Activated naive CD8-positive, alpha-beta T cell (primary cell): Measurements from ENCODE around the gene CXCR2.
"Not testable (repeated sequence)": the region's sequence is repeated elsewhere in the genome, so short reads cannot be mapped to it uniquely, and the experiment has no call there.

ENCODE experiments used
- H3K27ac Mint-ChIP-seq: one replicate; pipeline ENCODE4 v1.8.0; 2021; ENCODE audit warnings: mixed read lengths
- H3K27me3 Mint-ChIP-seq: one replicate; pipeline ENCODE4 v1.8.0; 2021; ENCODE audit warnings: mixed read lengths
- H3K36me3 Mint-ChIP-seq: one replicate; pipeline ENCODE4 v1.8.0; 2021; ENCODE audit warnings: mixed read lengths
- H3K4me1 Mint-ChIP-seq: one replicate; pipeline ENCODE4 v1.8.0; 2021; ENCODE audit warnings: low read depth, mixed read lengths
- H3K4me3 Mint-ChIP-seq: one replicate; pipeline ENCODE4 v1.8.0; 2021; ENCODE audit warnings: mild to moderate bottlenecking, mixed read lengths
- H3K9me3 Mint-ChIP-seq: one replicate; pipeline ENCODE4 v1.8.0; 2021; ENCODE audit warnings: low read depth, mixed read lengths

CXCR2 gene

GRCh38 chr2:218125626-218126080 is at the start of gene CXCR2:
TSS of gene CXCR2 (plus strand) at chr2:218126028. CDS start at chr2:218134802, 8,774 bp downstream.
- Mint-ChIP-seq H3K4me3 (no peak within 1 kb of the TSS), H3K27ac (no peak within 1 kb of the TSS), H3K36me3 (peaks cover 10% of the 10 kb centered on the region), H3K9me3 (peaks cover 11% of the 10 kb centered on the region), H3K27me3 (peaks cover 3% of the 10 kb centered on the region), H3K4me1 (peaks cover 5% of the 10 kb centered on the region)

- no peaks in the 10 kb centered on the region for H3K9me3 Mint-ChIP-seq
- no peak overlapping the region for H3K27ac Mint-ChIP-seq
- peaks cover 2% of the 10 kb centered on the region for H3K27me3 Mint-ChIP-seq
- no peaks in the 10 kb centered on the region for H3K36me3 Mint-ChIP-seq
- H3K4me1 Mint-ChIP-seq = no peaks in the 10 kb centered on the region
- no peak overlapping the region for H3K4me3 Mint-ChIP-seq
These were observed 48.2 kb upstream of the CXCR2 start for GRCh38 chr2:218077464-218078216.

GRCh38 chr2:218079943-218080913 is 45.6 kb upstream of the CXCR2 start:
- Mint-ChIP-seq H3K4me3 (no peak overlapping the region), H3K27ac (no peak overlapping the region), H3K4me1 (no peaks in the 10 kb centered on the region), H3K36me3 (no peaks in the 10 kb centered on the region), H3K9me3 (no peaks in the 10 kb centered on the region), H3K27me3 (peaks cover 1% of the 10 kb centered on the region)

GRCh38 chr2:218081063-218081462 is 44.8 kb upstream of the CXCR2 start:
- Mint-ChIP-seq H3K9me3 (no peaks in the 10 kb centered on the region), H3K27ac (no peak overlapping the region), H3K36me3 (no peaks in the 10 kb centered on the region), H3K4me1 (no peaks in the 10 kb centered on the region), H3K27me3 (peaks cover 1% of the 10 kb centered on the region), H3K4me3 (no peak overlapping the region)

GRCh38 chr2:218081695-218082094 is 44.1 kb upstream of the CXCR2 start:
- Mint-ChIP-seq H3K4me1 (no peaks in the 10 kb centered on the region), H3K36me3 (peaks cover 4% of the 10 kb centered on the region), H3K4me3 (no peak overlapping the region), H3K9me3 (peaks cover 5% of the 10 kb centered on the region), H3K27ac (no peak overlapping the region), H3K27me3 (peaks cover 1% of the 10 kb centered on the region)

- Mint-ChIP-seq H3K27me3 (peaks cover 1% of the 10 kb centered on the region), H3K9me3 (peaks cover 5% of the 10 kb centered on the region), H3K36me3 (peaks cover 4% of the 10 kb centered on the region), H3K4me3 (no peak overlapping the region), H3K4me1 (no peaks in the 10 kb centered on the region), H3K27ac (no peak overlapping the region)
These were observed 43.1 kb upstream of the CXCR2 start for GRCh38 chr2:218082586-218083351.

- H3K9me3 Mint-ChIP-seq = peaks cover 5% of the 10 kb centered on the region
- H3K27me3 Mint-ChIP-seq = peaks cover 1% of the 10 kb centered on the region
- no peak overlapping the region for H3K27ac Mint-ChIP-seq
These were observed 42.5 kb upstream of the CXCR2 start for GRCh38 chr2:218083352-218083676.

GRCh38 chr2:218086478-218086877 is 39.4 kb upstream of the CXCR2 start:
- Mint-ChIP-seq H3K9me3 (peaks cover 5% of the 10 kb centered on the region), H3K36me3 (peaks cover 4% of the 10 kb centered on the region), H3K27ac (no peak overlapping the region), H3K4me1 (no peaks in the 10 kb centered on the region), H3K27me3 (peaks cover 4% of the 10 kb centered on the region), H3K4me3 (no peak overlapping the region)

More at GRCh38 chr2:218083352-218083676, 42.5 kb upstream of the CXCR2 start:
- Mint-ChIP-seq H3K4me1 (no peaks in the 10 kb centered on the region), H3K4me3 (no peak overlapping the region), H3K36me3 (peaks cover 4% of the 10 kb centered on the region)

- Mint-ChIP-seq H3K4me3 (no peak overlapping the region), H3K4me1 (no peaks in the 10 kb centered on the region)
These were observed 36.6 kb upstream of the CXCR2 start for GRCh38 chr2:218089259-218089658.

GRCh38 chr2:218091746-218092145 is 34.1 kb upstream of the CXCR2 start:
- H3K9me3 Mint-ChIP-seq = no peaks in the 10 kb centered on the region
- no peak overlapping the region for H3K4me3 Mint-ChIP-seq
- H3K27ac Mint-ChIP-seq = no peak overlapping the region
- H3K36me3 Mint-ChIP-seq = no peaks in the 10 kb centered on the region
- peaks cover 3% of the 10 kb centered on the region for H3K27me3 Mint-ChIP-seq
- no peaks in the 10 kb centered on the region for H3K4me1 Mint-ChIP-seq

More at GRCh38 chr2:218089259-218089658, 36.6 kb upstream of the CXCR2 start:
- H3K9me3 Mint-ChIP-seq = peaks cover 5% of the 10 kb centered on the region
- H3K27ac Mint-ChIP-seq = no peak overlapping the region
- H3K36me3 Mint-ChIP-seq = peaks cover 4% of the 10 kb centered on the region
- peaks cover 3% of the 10 kb centered on the region for H3K27me3 Mint-ChIP-seq

GRCh38 chr2:218093879-218094278 is 31.9 kb upstream of the CXCR2 start:
- Mint-ChIP-seq H3K4me1 (no peaks in the 10 kb centered on the region), H3K27ac (no peak overlapping the region), H3K36me3 (no peaks in the 10 kb centered on the region), H3K27me3 (peaks cover 3% of the 10 kb centered on the region), H3K4me3 (no peak overlapping the region), H3K9me3 (no peaks in the 10 kb centered on the region)

GRCh38 chr2:218095853-218096252 is 30.0 kb upstream of the CXCR2 start:
- Mint-ChIP-seq H3K9me3 (no peaks in the 10 kb centered on the region), H3K36me3 (no peaks in the 10 kb centered on the region), H3K4me3 (no peak overlapping the region), H3K4me1 (no peaks in the 10 kb centered on the region), H3K27me3 (peaks cover under 1% of the 10 kb centered on the region), H3K27ac (no peak overlapping the region)

GRCh38 chr2:218097975-218098374 is 27.9 kb upstream of the CXCR2 start:
- no peaks in the 10 kb centered on the region for H3K36me3 Mint-ChIP-seq
- no peak overlapping the region for H3K27ac Mint-ChIP-seq
- H3K4me1 Mint-ChIP-seq = no peaks in the 10 kb centered on the region
- H3K27me3 Mint-ChIP-seq = peaks cover 2% of the 10 kb centered on the region
- no peak overlapping the region for H3K4me3 Mint-ChIP-seq
- H3K9me3 Mint-ChIP-seq = no peaks in the 10 kb centered on the region

- not testable (repeated sequence) for H3K4me1 Mint-ChIP-seq, H3K9me3 Mint-ChIP-seq, H3K27ac Mint-ChIP-seq, H3K4me3 Mint-ChIP-seq, H3K36me3 Mint-ChIP-seq
- H3K27me3 Mint-ChIP-seq = peaks cover 15% of the 10 kb centered on the region
These were observed 17.0 kb upstream of the CXCR2 start for GRCh38 chr2:218108834-218109233.
